Mucosa of descending colon (tissue), 3 donors: Measurements from ENCODE around the gene GDPD2. TPM values are rescaled to one million over a fixed set of nuclear protein-coding genes. Genes with fewer than 3 reads are reported as not detected.

Experiments used
- ATAC-seq: fragments of 200-7000 bp; cut with Tn5 transposase; one replicate; pipeline ENCODE4 v1.9.1; 2020; ENCODE audit warnings: mild to moderate bottlenecking, moderate library complexity
- DNase-seq, 3 donors: peaks; one replicate each; pipeline ENCODE4 v3.0.0-alpha.2; 2020
- H3K36me3 ChIP-seq: fragments of 200-600 bp; one replicate; pipeline ENCODE4 v1.8.0; 2021; ENCODE audit warnings: low read depth, mild to moderate bottlenecking
- H3K4me1 ChIP-seq: fragments of 200-600 bp; one replicate; pipeline ENCODE4 v1.8.0; 2021; ENCODE audit warnings: low read depth, mild to moderate bottlenecking
- H3K4me3 ChIP-seq: fragments of 200-600 bp; one replicate; pipeline ENCODE4 v1.8.0; 2021; ENCODE audit warnings: mild to moderate bottlenecking
- H3K9me3 ChIP-seq: fragments of 200-600 bp; one replicate; pipeline ENCODE4 v1.8.0; 2021; ENCODE audit warnings: mild to moderate bottlenecking
- intact Hi-C, 2 donors: fragments of 100-400 bp; cut with DNase I in 1 of 2; cut with micrococcal nuclease in 1 of 2; formaldehyde crosslinking; loops; one replicate each; pipeline versions ENCODE4 v1.11.0 to v1.11.1; 2022; cut with DNase I, micrococcal nuclease
- total RNA-seq, 3 donors: library from RNA; stranded (reverse); fragmentation: NEBNext Ultra II Directional in 2 of 3; extraction: Animal tissue kit (Norgen Biotek cat#: 25700) in 2 of 3; gene quantifications; one replicate each; pipeline versions ENCODE4 v1.2.1 to v1.2.4, GENCODE V29; 2021 to 2023
- TF ChIP-seq, protein P1 (sequence below): fragments of 200-600 bp; IDR thresholded peaks from one replicate; pipeline ENCODE4 v1.8.0; 2022; ENCODE audit warnings: antibody characterized with exemption, mild to moderate bottlenecking
- donor health status: DM: no; HTN: no; CAD: no; lungs with moderate emphysema.
- donor health status: DM: no; HTN: no; CAD: no.
- donor health status: DM: no; HTN: yes; CAD: no.

The GDPD2 gene
- total RNA-seq, 3 donors from 2014 or later, result 9.0 to 28.5 (median 25.9) TPM

DNA sequence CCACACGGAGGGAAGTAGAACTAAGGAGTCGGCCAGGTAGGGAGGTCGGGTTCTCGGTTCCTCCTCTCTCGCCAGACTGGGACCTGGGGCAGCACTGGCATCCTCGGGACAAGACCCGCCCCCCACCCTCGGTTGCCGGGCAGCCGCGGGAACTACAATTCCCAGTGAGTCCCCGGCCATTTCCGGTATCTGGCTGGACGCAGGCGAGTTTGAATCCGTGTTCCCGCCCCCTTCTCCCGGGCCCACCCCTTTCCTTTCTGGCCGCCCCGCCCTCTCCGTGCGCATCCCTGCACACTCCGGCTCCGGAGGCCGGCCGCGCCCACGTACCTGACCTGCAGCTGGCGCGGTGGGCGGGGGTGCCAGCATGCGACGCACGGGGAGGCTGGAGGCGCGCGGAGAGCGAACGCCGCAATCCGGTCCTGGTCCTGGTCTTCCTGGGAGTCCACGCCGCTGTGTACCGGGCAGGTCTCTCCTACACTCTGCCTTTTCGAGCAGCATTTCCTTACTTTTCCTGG, 11.3 kb downstream of the GDPD2 start:
- H3K4me3 ChIP-seq, result peak overlapping the region; percentile 17
- intact Hi-C loops, result no loop called here
- H3K9me3 ChIP-seq, result no peaks in the 10 kb centered on the region
- no peaks in the 10 kb centered on the region for H3K4me1 ChIP-seq
- ATAC-seq (peak; percentile 92), DNase-seq (peak; percentile 92 to 93 (median 93))
- TF ChIP-seq, protein P1, sequence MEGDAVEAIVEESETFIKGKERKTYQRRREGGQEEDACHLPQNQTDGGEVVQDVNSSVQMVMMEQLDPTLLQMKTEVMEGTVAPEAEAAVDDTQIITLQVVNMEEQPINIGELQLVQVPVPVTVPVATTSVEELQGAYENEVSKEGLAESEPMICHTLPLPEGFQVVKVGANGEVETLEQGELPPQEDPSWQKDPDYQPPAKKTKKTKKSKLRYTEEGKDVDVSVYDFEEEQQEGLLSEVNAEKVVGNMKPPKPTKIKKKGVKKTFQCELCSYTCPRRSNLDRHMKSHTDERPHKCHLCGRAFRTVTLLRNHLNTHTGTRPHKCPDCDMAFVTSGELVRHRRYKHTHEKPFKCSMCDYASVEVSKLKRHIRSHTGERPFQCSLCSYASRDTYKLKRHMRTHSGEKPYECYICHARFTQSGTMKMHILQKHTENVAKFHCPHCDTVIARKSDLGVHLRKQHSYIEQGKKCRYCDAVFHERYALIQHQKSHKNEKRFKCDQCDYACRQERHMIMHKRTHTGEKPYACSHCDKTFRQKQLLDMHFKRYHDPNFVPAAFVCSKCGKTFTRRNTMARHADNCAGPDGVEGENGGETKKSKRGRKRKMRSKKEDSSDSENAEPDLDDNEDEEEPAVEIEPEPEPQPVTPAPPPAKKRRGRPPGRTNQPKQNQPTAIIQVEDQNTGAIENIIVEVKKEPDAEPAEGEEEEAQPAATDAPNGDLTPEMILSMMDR, result no peak
- H3K36me3 ChIP-seq, result no peaks in the 10 kb centered on the region

DNA sequence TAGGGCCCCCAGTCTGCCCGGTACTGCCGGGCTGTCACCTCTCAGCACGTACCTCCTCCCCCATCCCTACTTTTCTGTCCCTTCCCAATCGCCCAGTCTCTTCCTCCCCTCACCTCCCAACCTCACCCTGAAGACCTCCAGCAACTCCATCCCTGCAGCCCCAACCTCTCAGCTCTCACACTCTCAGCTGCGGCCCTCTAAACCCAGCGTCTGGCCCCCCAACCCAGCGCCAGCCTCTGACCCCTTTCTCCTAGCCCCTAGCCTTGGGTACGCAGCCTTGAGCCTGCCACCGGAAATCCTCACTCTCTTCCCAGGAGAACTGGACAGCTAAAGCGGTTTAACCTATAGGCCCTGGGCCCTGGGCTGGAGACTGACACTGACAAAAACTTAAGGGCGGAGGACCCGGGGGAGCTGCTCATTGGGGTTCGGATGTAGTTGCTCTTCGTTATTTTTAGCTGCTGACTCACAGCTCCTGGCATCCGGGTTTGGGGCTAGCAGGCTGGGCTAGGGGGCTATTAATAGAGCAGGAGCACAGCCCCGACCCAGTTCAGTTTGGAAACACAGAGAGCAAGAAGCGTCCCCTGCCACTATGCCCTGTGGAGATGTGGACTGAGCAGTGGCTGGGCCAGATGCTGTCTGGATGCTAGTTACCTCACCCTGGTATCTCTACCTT, 11.9 kb downstream of the GDPD2 start:
- TF ChIP-seq, protein P1, result no peak
- Histone ChIP-seq H3K4me1 (no peaks in the 10 kb centered on the region), H3K9me3 (no peaks in the 10 kb centered on the region), H3K36me3 (no peaks in the 10 kb centered on the region), H3K4me3 (no peak overlapping the region)
- ATAC-seq, result no peak
- intact Hi-C loops, result no loop called here
- DNase-seq, result peak in 1 of 3 donors; percentile 10

DNA sequence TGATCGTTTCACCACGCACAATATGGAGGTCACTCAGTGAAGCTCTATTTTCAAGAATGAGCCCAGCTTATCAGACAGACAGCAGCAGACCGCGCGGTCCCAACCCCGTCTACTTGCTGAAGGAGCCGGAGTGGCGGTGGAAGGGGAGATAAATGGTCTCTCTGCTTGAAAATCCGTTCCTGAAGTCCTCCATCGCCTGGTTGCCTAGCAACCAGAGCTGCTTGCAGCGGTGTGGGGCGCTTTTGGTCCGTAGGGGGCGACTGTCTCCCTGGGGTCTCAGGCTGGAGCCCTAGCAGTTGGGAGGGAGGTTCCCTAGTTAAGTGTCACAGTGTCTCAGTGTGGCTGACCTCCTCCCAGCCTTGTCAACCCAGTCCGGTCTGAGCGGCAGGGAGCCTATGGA, 13.2 kb downstream of the GDPD2 start:
- no peaks in the 10 kb centered on the region for H3K9me3 ChIP-seq
- no peaks in the 10 kb centered on the region for H3K4me1 ChIP-seq
- no peaks in the 10 kb centered on the region for H3K36me3 ChIP-seq
- no peak for DNase-seq
- ATAC-seq, result no peak
- TF ChIP-seq, protein P1, result no peak
- H3K4me3 ChIP-seq, result no peak overlapping the region
- intact Hi-C loops, result no loop called here

DNA sequence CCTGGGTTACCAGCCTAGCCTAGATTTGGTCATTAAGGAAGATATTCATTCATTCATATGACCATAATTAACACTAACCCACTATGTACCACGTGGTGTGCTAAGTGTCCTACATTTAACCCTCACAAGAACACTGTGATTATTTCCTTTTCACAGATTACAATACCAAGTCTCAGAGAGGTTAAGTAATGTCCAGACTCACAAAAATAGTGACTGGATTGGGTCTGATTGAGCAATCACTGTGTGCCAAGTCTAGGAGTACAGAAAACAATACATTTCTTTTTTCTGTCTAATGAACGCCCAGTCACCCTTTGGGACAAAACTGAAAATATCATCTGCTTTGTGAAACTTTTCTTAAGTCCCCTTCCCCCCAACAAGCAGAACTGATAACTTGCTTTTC, 13.9 kb downstream of the GDPD2 start:
- H3K4me3 ChIP-seq, result no peak overlapping the region
- intact Hi-C loops, result no loop called here
- TF ChIP-seq, protein P1, result no peak
- ATAC-seq, result no peak
- H3K4me1 ChIP-seq, result no peaks in the 10 kb centered on the region
- no peaks in the 10 kb centered on the region for H3K36me3 ChIP-seq
- no peak for DNase-seq
- H3K9me3 ChIP-seq, result no peaks in the 10 kb centered on the region

DNA sequence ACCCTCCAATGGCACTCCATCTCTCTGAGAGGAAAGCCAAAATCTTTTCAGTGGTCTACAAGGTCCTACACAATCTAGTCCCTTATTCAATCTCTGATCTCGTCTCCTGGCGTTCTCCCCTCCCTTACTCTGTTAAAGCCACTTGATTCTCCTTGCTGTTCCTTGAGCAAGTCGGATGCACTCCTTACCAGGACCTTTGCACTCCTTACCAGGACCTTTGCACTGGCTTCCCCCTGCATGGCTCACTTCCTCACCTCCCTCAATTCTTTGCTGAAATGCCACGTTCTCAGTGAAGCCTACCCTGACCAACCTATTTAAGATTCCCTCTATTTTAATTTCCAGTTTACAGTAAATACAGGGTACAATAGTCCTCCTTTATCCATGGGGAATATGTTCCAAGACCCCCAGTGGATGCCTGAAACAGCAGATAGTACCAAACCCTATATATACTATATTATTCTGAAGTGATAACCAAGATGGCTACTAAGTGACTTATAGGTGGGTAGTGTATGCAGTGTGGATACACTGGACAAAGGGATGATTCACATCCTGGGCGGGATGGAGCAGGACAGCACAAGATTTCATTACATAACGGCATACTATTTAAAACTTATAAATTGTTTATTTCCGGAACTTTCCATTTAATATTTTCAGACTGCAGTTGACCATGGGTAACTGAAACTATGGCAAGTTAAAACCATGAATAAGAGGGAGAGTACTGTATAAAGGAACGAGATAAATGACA, 15.0 kb downstream of the GDPD2 start:
- H3K36me3 ChIP-seq, result no peaks in the 10 kb centered on the region
- TF ChIP-seq, protein P1, result no peak
- intact Hi-C loops, result no loop called here
- DNase-seq (no peak), ATAC-seq (no peak)
- H3K4me1 ChIP-seq, result no peaks in the 10 kb centered on the region
- no peak overlapping the region for H3K4me3 ChIP-seq
- no peaks in the 10 kb centered on the region for H3K9me3 ChIP-seq
